Gastroesophageal sphincter (tissue), 4 donors: ENCODE data around the gene GABRG3. TPM values are rescaled to one million over a fixed set of nuclear protein-coding genes. Genes with fewer than 3 reads are reported as not detected.

Experiments used
- ATAC-seq: fragments of 150-250 bp; one replicate; pipeline ENCODE4 v1.9.1; 2016; ENCODE audit warnings: mild to moderate bottlenecking, moderate library complexity
- H3K27ac ChIP-seq, 4 donors: fragments of 200-600 bp; sonication (generic) in 3 of 4; 1 replicate in 3 of 4; 2 replicates in 1 of 4; pipeline ENCODE4 v1.5.1; 2016 to 2019
- H3K27me3 ChIP-seq: fragments of 200-600 bp; sonication (generic); one replicate; pipeline ENCODE4 v1.5.1; 2019
- H3K36me3 ChIP-seq, 2 donors: fragments of 200-600 bp; sonication (generic); one replicate each; pipeline ENCODE4 v1.5.1; 2019; ENCODE audit warnings: control low read depth in 1 of 2
- H3K4me1 ChIP-seq, 3 donors: fragments of 200-600 bp; sonication (generic); 1 replicate in 2 of 3; 2 replicates in 1 of 3; pipeline ENCODE4 v1.5.1; 2016 to 2019; ENCODE audit warnings: control low read depth in 2 of 3
- H3K4me3 ChIP-seq, 2 donors: fragments of 200-600 bp; sonication (generic); one replicate each; pipeline ENCODE4 v1.5.1; 2019; ENCODE audit warnings: mild to moderate bottlenecking in 1 of 2, moderate library complexity in 1 of 2
- H3K9me3 ChIP-seq, 3 donors: fragments of 200-600 bp; sonication (generic); one replicate each; pipeline ENCODE4 v1.5.1; 2017 to 2019; ENCODE audit warnings: control low read depth in 2 of 3
- EP300 ChIP-seq: sonication (generic); formaldehyde crosslinking; IDR thresholded peaks from one replicate; pipeline ENCODE4 v1.6.1; 2017; ENCODE audit warnings: antibody characterized with exemption, mild to moderate bottlenecking
- POLR2A ChIP-seq, 2 donors: fragments of 450-650 bp; IDR thresholded peaks; one replicate each; pipeline ENCODE4 v1.6.1; 2017; ENCODE audit warnings: antibody characterized with exemption in 2 of 2, mild to moderate bottlenecking in 2 of 2, moderate library complexity in 1 of 2
- POLR2AphosphoS5 ChIP-seq: sonication (generic); formaldehyde crosslinking; IDR thresholded peaks from one replicate; pipeline ENCODE4 v1.6.1; 2017; ENCODE audit warnings: antibody characterized with exemption
- WGBS, 2 donors: methylation state at CpG; one replicate each; pipeline ENCODE4 v1.1.5; 2018; ENCODE audit warnings: low coverage in 1 of 2; 5-methylcytosine and 5-hydroxymethylcytosine counted together
- total RNA-seq, 4 donors: library from RNA; depleted of rRNA; stranded (reverse); fragments of >200 nt; gene quantifications; one replicate each; pipeline ENCODE4 v1.1.0, GENCODE V29; 2016
- TF ChIP-seq, protein P1 (sequence below), 4 experiments: fragments of 200-600 bp in 2 of 4; fragments of 450-650 bp in 2 of 4; sonication (generic) in 1 of 4; IDR thresholded peaks; one replicate each; pipeline ENCODE4 v1.5.1; 2017 to 2019; ENCODE audit warnings: antibody characterized with exemption in 4 of 4, mild to moderate bottlenecking in 2 of 4, moderate library complexity in 2 of 4

Gene GABRG3
- total RNA-seq, 4 donors from 2014 or later: under 0.01 to 0.04 TPM; not detected in 2

DNA sequence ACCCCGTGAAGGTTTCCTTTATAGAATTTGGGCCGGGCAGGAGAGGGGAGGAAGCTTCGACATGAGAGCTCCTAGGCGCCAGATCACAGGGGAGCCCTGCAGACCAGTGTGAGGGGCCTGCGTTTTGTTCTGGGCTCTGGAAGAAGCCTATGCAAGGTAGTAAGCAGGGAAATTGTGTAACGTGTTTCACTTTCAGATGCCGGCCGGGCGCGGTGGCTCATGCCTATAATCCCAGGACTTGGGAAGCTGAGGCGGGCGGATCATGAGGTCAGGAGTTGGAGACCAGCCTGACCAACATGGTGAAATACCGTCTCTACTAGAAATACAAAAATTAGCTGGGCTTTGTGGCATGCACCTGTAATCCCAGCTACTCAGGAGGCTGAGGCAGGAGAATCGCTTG is 65.2 kb downstream of the GABRG3 start:
- Histone ChIP-seq H3K27ac (no peak overlapping the region), H3K4me1 (no peaks in the 10 kb centered on the region), H3K4me3 (no peak overlapping the region), H3K36me3 (no peaks in the 10 kb centered on the region), H3K9me3 (no peaks in the 10 kb centered on the region), H3K27me3 (no peaks in the 10 kb centered on the region)
- 78 to 80% methylated on average over 6 to 11 of the region's 14 CpGs for WGBS, 2 donors
- no peak for TF ChIP-seq POLR2AphosphoS5
- TF ChIP-seq EP300: no peak
- no peak for TF ChIP-seq POLR2A (IDR thresholded peaks at IDR 0.05)
- TF ChIP-seq, protein P1, sequence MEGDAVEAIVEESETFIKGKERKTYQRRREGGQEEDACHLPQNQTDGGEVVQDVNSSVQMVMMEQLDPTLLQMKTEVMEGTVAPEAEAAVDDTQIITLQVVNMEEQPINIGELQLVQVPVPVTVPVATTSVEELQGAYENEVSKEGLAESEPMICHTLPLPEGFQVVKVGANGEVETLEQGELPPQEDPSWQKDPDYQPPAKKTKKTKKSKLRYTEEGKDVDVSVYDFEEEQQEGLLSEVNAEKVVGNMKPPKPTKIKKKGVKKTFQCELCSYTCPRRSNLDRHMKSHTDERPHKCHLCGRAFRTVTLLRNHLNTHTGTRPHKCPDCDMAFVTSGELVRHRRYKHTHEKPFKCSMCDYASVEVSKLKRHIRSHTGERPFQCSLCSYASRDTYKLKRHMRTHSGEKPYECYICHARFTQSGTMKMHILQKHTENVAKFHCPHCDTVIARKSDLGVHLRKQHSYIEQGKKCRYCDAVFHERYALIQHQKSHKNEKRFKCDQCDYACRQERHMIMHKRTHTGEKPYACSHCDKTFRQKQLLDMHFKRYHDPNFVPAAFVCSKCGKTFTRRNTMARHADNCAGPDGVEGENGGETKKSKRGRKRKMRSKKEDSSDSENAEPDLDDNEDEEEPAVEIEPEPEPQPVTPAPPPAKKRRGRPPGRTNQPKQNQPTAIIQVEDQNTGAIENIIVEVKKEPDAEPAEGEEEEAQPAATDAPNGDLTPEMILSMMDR (IDR thresholded peaks at IDR 0.05): no peak
- no peak for ATAC-seq

DNA sequence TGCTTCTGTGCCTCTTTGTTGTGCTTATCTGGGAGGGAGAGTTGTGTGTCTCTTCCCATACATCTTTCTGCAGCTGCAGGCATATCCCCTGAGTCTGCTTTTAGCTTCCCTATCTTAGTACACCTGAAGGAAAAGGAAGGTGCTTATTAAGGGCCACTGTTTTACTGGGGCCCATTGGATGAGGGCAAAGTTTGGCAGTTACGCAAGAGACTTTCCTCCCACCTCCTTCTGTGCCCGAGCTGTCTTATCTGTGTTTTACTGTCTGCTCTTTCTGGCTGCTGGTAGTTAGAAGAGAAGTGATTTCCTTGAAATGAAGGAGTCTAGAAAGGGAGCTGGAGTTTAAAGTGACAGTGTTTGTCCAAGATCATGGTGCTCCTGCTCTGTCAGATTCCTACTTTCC is 66.5 kb downstream of the GABRG3 start:
- WGBS, 2 donors: 44 to 79% methylated on average over 1 to 2 of the region's 2 CpGs
- H3K9me3 ChIP-seq: no peaks in the 10 kb centered on the region

DNA sequence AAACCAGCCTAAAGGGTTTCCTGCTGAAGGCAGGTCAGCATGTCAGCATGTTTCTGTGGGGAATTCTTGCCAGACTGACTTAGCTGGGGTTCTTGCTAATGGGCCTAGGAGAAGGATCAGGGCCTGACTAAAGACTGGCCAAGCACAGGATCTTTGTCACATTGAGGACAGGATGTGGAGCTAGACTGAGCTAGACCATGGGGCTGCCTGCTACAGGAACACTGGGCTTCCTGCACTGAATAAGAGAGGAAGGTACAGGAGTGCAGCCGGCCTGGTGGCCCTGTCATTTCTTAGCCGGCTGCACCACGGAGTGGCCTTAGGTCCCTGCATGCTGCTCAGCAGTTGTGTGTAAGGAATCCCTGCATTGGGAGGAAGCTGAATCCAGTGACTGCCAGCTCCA is 68.2 kb downstream of the GABRG3 start:
- no peaks in the 10 kb centered on the region for H3K4me1 ChIP-seq
- WGBS, 2 donors: 100% methylated on average over 1 of the region's 3 CpGs; no CpG with 5 or more reads in 1 of the 2 donors
- H3K36me3 ChIP-seq: no peaks in the 10 kb centered on the region
- TF ChIP-seq, protein P1 (IDR thresholded peaks at IDR 0.05): no peak
- TF ChIP-seq POLR2A (IDR thresholded peaks at IDR 0.05) (no peak), POLR2AphosphoS5 (no peak), EP300 (no peak)
- H3K27ac ChIP-seq: no peak overlapping the region
- no peak for ATAC-seq
- no peaks in the 10 kb centered on the region for H3K27me3 ChIP-seq
- no peaks in the 10 kb centered on the region for H3K9me3 ChIP-seq
- H3K4me3 ChIP-seq: no peak overlapping the region

More for the DNA sequence above, 66.5 kb downstream of the GABRG3 start:
- Histone ChIP-seq H3K4me3 (no peak overlapping the region), H3K36me3 (no peaks in the 10 kb centered on the region), H3K27me3 (no peaks in the 10 kb centered on the region), H3K4me1 (no peaks in the 10 kb centered on the region), H3K27ac (no peak overlapping the region)
- TF ChIP-seq POLR2AphosphoS5: no peak
- no peak for TF ChIP-seq EP300
- TF ChIP-seq POLR2A (IDR thresholded peaks at IDR 0.05): no peak
- TF ChIP-seq, protein P1 (IDR thresholded peaks at IDR 0.05): no peak
- no peak for ATAC-seq

DNA sequence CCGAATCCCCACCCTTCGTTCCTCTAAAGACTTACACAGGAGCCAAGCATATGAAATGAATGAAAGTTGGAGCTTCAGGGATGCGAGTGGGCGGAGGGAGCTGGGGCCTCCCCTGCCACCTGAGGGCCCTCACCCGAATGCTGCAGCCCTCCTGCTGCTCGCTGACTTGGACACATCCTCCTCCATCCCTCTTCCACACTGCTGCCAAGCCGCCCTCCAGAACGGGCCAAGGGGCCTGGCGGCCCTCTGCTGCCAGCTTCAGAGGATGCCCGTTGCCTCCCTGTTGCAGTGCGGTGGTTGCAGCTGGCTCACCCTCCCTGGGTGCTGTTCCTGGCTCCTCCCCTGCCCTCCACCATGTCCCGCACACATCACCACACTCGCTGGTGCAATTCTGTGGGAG is 71.2 kb downstream of the GABRG3 start:
- no peak for ATAC-seq
- Histone ChIP-seq H3K4me3 (no peak overlapping the region), H3K27ac (no peak overlapping the region), H3K27me3 (no peaks in the 10 kb centered on the region), H3K9me3 (no peaks in the 10 kb centered on the region), H3K36me3 (no peaks in the 10 kb centered on the region), H3K4me1 (no peaks in the 10 kb centered on the region)
- WGBS, 2 donors: 72 to 92% methylated on average over 2 to 6 of the region's 13 CpGs
- TF ChIP-seq, protein P1 (IDR thresholded peaks at IDR 0.05): no peak
- TF ChIP-seq EP300 (no peak), POLR2AphosphoS5 (no peak), POLR2A (IDR thresholded peaks at IDR 0.05) (no peak)

DNA sequence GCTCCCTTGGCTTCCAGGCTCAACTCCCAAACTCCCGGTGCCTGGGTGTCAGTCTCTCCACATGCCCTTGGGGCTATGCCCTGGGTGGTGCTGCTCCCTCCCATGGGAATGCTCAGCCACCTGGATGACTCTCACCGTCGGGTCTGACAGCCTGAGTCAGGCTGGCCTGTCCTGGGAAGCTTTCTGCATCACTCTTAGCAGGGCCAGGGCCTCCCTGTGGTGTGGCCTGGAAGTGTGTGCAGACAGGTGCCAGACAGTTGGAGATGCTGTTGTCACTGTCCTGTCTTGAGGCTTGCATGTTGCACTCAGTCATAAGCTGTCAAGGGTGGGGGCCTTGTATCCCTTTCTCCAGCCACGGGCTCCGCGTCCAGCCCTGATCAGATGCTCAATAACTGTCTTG is 71.7 kb downstream of the GABRG3 start:
- Histone ChIP-seq H3K27ac (no peak overlapping the region), H3K27me3 (no peaks in the 10 kb centered on the region), H3K9me3 (no peaks in the 10 kb centered on the region), H3K4me3 (no peak overlapping the region), H3K36me3 (no peaks in the 10 kb centered on the region), H3K4me1 (no peaks in the 10 kb centered on the region)
- ATAC-seq: peak; percentile 17
- no peak for TF ChIP-seq POLR2A (IDR thresholded peaks at IDR 0.05)
- TF ChIP-seq, protein P1 (IDR thresholded peaks at IDR 0.05): no peak
- no peak for TF ChIP-seq POLR2AphosphoS5
- TF ChIP-seq EP300: no peak
- 82 to 97% methylated on average over 3 of the region's 6 CpGs for WGBS, 2 donors
